ENCODE results near the gene TRPV5.

DNA sequence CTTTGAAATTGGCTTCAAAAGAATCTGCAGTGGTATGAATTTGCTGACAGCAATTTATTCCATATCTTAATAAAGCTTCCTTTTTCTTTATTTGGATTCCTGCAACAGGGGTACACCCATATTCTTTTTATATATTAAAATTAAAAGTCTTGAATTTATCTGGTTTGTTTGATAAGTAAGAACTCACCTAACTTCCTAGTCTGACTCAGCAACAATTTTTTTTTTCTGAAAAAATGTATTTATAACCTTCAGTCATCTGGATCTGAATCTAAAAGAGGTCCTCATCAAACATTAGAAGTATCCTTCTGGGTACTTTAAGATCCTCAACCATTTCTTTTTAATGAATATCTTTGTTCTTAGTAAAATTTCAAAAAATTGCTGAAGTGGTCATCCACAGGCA, 74.1 kb downstream of the TRPV5 start:
- no peak for TF ChIP-seq POLR2A (IDR thresholded peaks at IDR 0.05; ENCODE audit: low read depth)
- TF ChIP-seq CTCF (IDR thresholded peaks at IDR 0.05), result no peak
- TF ChIP-seq POLR2AphosphoS5 (IDR thresholded peaks at IDR 0.05), result no peak
